AML-193 (cell line): ENCODE results near the gene ZSWIM9.
A peak's percentile ranks its signal among the peaks of the same experiment; 100 is the strongest.

Source experiments
- DNase-seq, 2 experiments: peaks; one replicate each; lab custom pipeline; 2025; lab: John Stamatoyannopoulos, UW

ZSWIM9 gene

GRCh38 chr19:48169939-48170803 is at the start of gene ZSWIM9, which contains the start of gene LIG1:
Gene ZSWIM9, plus strand, starts transcription at chr19:48170680. Its CDS starts 1,123 bp downstream, at chr19:48171803.
Gene LIG1, minus strand, starts transcription at chr19:48170344. Its CDS starts 4,778 bp downstream, at chr19:48165566.
- peak; percentile 86 to 96 for DNase-seq

GRCh38 chr19:48121066-48121465 is 49.4 kb upstream of the ZSWIM9 start:
- no peak for DNase-seq

- no peak for DNase-seq
These were observed 48.5 kb upstream of the ZSWIM9 start for GRCh38 chr19:48121909-48122371.

- no peak for DNase-seq
These were observed 48.1 kb upstream of the ZSWIM9 start for GRCh38 chr19:48122421-48122820.

GRCh38 chr19:48123907-48124651 is 46.4 kb upstream of the ZSWIM9 start:
- no peak for DNase-seq

GRCh38 chr19:48127561-48127960 is 42.9 kb upstream of the ZSWIM9 start:
- no peak for DNase-seq

- no peak for DNase-seq
These were observed 37.4 kb upstream of the ZSWIM9 start for GRCh38 chr19:48133094-48133493.

- no peak for DNase-seq
These were observed 35.1 kb upstream of the ZSWIM9 start for GRCh38 chr19:48135411-48135810.

- no peak for DNase-seq
These were observed 33.9 kb upstream of the ZSWIM9 start for GRCh38 chr19:48136547-48136946.

- DNase-seq, result no peak
These were observed 33.1 kb upstream of the ZSWIM9 start for GRCh38 chr19:48137411-48137810.

- no peak for DNase-seq
These were observed 31.4 kb upstream of the ZSWIM9 start for GRCh38 chr19:48139053-48139452.

- no peak for DNase-seq
These were observed 22.8 kb upstream of the ZSWIM9 start for GRCh38 chr19:48147597-48148175.

GRCh38 chr19:48148576-48148975 is 21.9 kb upstream of the ZSWIM9 start:
- no peak for DNase-seq

GRCh38 chr19:48149430-48149829 is 21.1 kb upstream of the ZSWIM9 start:
- DNase-seq, result no peak

GRCh38 chr19:48152551-48152950 is 17.9 kb upstream of the ZSWIM9 start:
- peak; percentile 29 to 41 for DNase-seq

- no peak for DNase-seq
These were observed 16.5 kb upstream of the ZSWIM9 start for GRCh38 chr19:48154003-48154402.

- DNase-seq, result no peak
These were observed 12.2 kb upstream of the ZSWIM9 start for GRCh38 chr19:48158210-48158790.

- no peak for DNase-seq
These were observed 1.8 kb upstream of the ZSWIM9 start for GRCh38 chr19:48168689-48169088.

- peak; percentile 35 to 37 for DNase-seq
These were observed 922 bp upstream of the ZSWIM9 start for GRCh38 chr19:48169578-48169938.

GRCh38 chr19:48170817-48171347 is 402 bp downstream of the ZSWIM9 start:
- DNase-seq, result no peak

- DNase-seq, result no peak
These were observed 1.2 kb downstream of the ZSWIM9 start for GRCh38 chr19:48171710-48172109.

- DNase-seq, result no peak
These were observed 4.1 kb downstream of the ZSWIM9 start for GRCh38 chr19:48174445-48175030.
